Keratinocyte (primary cell): Measurements from ENCODE around the gene SLC9C2. TPM values are rescaled to one million over a fixed set of nuclear protein-coding genes. Genes with fewer than 3 reads are reported as not detected.

ENCODE experiments used
- DNase-seq: peaks from one replicate; pipeline ENCODE4 v3.0.0-alpha.2; 2011; ENCODE audit warnings: low read depth, missing footprints, low spot score
- FAIRE-seq: peaks from 2 replicates; lab custom pipeline; 2011; peaks lifted over from hg19 to GRCh38; lab: Jason Lieb, UNC
- H2AFZ ChIP-seq: 2 replicates; pipeline ENCODE4 v1.6.0; 2012; ENCODE audit warnings: low read length, control low read depth, inconsistent platforms; ENCODE audit not compliant: control insufficient read depth
- H3K27ac ChIP-seq: 2 replicates; pipeline ENCODE4 v1.5.1; 2011; ENCODE audit warnings: low read length; ENCODE audit not compliant: control insufficient read depth, insufficient read depth
- H3K27me3 ChIP-seq: 3 replicates; pipeline ENCODE4 v1.6.0; 2011; ENCODE audit warnings: low read length; ENCODE audit not compliant: control insufficient read depth, insufficient read depth; ENCODE audit errors: extremely low read depth
- H3K36me3 ChIP-seq, 2 experiments: 2 replicates in 1 of 2; 3 replicates in 1 of 2; pipeline ENCODE4 v1.5.1; 2011; ENCODE audit warnings: low read length in 2 of 2, mild to moderate bottlenecking in 1 of 2; ENCODE audit not compliant: control insufficient read depth in 2 of 2, insufficient read depth in 2 of 2; ENCODE audit errors: extremely low read depth in 1 of 2
- H3K4me1 ChIP-seq: 3 replicates; pipeline ENCODE4 v1.5.1; 2011; ENCODE audit warnings: low read length; ENCODE audit not compliant: control insufficient read depth, insufficient read depth; ENCODE audit errors: extremely low read depth
- H3K4me2 ChIP-seq: 3 replicates; pipeline ENCODE4 v1.6.0; 2011; ENCODE audit warnings: low read depth, low read length; ENCODE audit not compliant: control insufficient read depth, insufficient read depth; ENCODE audit errors: extremely low read depth
- H3K4me3 ChIP-seq, 3 experiments: fragments of 200-600 bp in 1 of 3; sonication (generic) in 1 of 3; 2 replicates in 2 of 3; 3 replicates in 1 of 3; pipeline ENCODE4 v1.5.1; 2011 to 2016; ENCODE audit warnings: low read length in 3 of 3, mild to moderate bottlenecking in 3 of 3, control low read depth in 2 of 3, inconsistent platforms in 1 of 3, low read depth in 1 of 3, mixed read lengths in 1 of 3, mixed run types in 1 of 3, moderate library complexity in 1 of 3; ENCODE audit not compliant: control insufficient read depth in 2 of 3, insufficient read depth in 2 of 3; ENCODE audit errors: extremely low read depth in 1 of 3
- H3K79me2 ChIP-seq: 2 replicates; pipeline ENCODE4 v1.6.0; 2012; ENCODE audit warnings: low read length; ENCODE audit not compliant: control insufficient read depth, insufficient read depth
- H3K9ac ChIP-seq: 3 replicates; pipeline ENCODE4 v1.6.0; 2011; ENCODE audit warnings: low read length; ENCODE audit not compliant: control insufficient read depth, insufficient read depth; ENCODE audit errors: extremely low read depth
- H3K9me1 ChIP-seq: 3 replicates; pipeline ENCODE4 v1.6.0; 2011; ENCODE audit warnings: low read length; ENCODE audit not compliant: control insufficient read depth, insufficient read depth; ENCODE audit errors: extremely low read depth
- H3K9me3 ChIP-seq: 2 replicates; pipeline ENCODE4 v1.5.1; 2012; ENCODE audit warnings: low read depth, low read length; ENCODE audit not compliant: control insufficient read depth
- H4K20me1 ChIP-seq: 3 replicates; pipeline ENCODE4 v1.6.0; 2011; ENCODE audit warnings: low read length; ENCODE audit not compliant: control insufficient read depth, insufficient read depth; ENCODE audit errors: extremely low read depth
- EZH2 ChIP-seq: IDR thresholded peaks from one replicate; pipeline ENCODE4 v1.6.1; 2012; ENCODE audit warnings: inconsistent platforms, mild to moderate bottlenecking, low read length, moderate library complexity
- dilution Hi-C: fragments of 300-500 bp; cut with MboI; formaldehyde crosslinking; loops from one replicate; pipeline ENCODE4 v1.7.0; 2020; ENCODE audit warnings: low sequenced_read_pairs; ENCODE audit not compliant: extremely low pct_ligation_motif_present
- polyA plus RNA-seq, 5 experiments: library from polyadenylated mRNA; depleted of rRNA in 3 of 5; stranded (reverse) in 3 of 5; stranded (forward) in 1 of 5; unstranded in 1 of 5; fragments of >200 nt; gene quantifications; 1 replicate in 1 of 5; 2 replicates in 3 of 5; 3 replicates in 1 of 5; pipeline versions ENCODE4 v1.2.1 to v1.2.3, GENCODE V29; 2011 to 2012; ENCODE audit warnings: missing spikeins in 2 of 5, low read depth in 1 of 5, low replicate concordance in 1 of 5
- TF ChIP-seq, protein P1 (sequence below), 3 experiments: IDR thresholded peaks in 1 of 3; conservative IDR thresholded peaks in 1 of 3; optimal IDR thresholded peaks in 1 of 3; 2 replicates in 2 of 3; 3 replicates in 1 of 3; pipeline versions ENCODE3 to v1.5.1; 2011; ENCODE audit warnings: low read length in 3 of 3, mild to moderate bottlenecking in 3 of 3, moderate library complexity in 2 of 3, control low read depth in 1 of 3, inconsistent platforms in 1 of 3; ENCODE audit not compliant: insufficient read depth in 2 of 3; ENCODE audit errors: extremely low read depth in 1 of 3

SLC9C2 gene
- polyA plus RNA-seq, 1 donor (not counting 4 experiments of a cell fraction or from before 2014, with no cell fraction given) = not detected

DNA sequence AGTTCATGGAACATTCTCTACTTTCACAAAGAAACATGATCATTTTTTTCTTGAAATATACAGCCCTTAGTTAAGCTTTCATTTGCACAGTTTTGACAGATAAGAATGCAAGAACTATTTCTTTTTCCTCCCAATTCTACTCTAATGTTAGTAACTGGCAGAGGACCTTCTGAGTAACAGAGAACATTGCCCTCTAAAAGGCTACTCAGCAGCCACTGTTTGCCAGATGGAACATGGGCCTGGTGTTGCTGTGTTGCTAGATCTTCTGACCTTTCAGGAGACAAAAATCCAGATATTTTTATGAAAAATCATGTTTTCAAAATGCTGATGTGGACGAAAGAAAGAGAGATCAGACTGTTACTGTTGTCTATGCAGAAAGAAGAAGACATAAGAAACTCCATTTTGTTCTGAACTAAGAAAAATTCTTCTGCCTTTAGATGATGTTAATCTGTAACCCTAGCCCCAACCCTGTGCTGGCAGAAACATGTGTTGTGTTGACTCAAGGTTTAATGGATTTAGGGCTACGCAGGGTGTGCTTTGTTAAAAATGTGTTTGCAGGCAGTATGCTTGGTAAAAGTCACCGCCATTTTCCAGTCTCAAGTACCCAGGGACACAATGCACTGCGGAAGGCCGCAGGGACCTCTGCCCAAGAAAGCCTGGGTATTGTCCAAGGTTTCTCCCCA is 128.6 kb downstream of the SLC9C2 start:
- H3K4me2 ChIP-seq = no peak overlapping the region
- peaks cover 21% of the 10 kb centered on the region for H3K79me2 ChIP-seq
- no peaks in the 10 kb centered on the region for H3K27me3 ChIP-seq
- H3K27ac ChIP-seq = no peak overlapping the region
- H3K9me1 ChIP-seq = no peaks in the 10 kb centered on the region
- dilution Hi-C loops = no loop called here
- TF ChIP-seq, protein P1, sequence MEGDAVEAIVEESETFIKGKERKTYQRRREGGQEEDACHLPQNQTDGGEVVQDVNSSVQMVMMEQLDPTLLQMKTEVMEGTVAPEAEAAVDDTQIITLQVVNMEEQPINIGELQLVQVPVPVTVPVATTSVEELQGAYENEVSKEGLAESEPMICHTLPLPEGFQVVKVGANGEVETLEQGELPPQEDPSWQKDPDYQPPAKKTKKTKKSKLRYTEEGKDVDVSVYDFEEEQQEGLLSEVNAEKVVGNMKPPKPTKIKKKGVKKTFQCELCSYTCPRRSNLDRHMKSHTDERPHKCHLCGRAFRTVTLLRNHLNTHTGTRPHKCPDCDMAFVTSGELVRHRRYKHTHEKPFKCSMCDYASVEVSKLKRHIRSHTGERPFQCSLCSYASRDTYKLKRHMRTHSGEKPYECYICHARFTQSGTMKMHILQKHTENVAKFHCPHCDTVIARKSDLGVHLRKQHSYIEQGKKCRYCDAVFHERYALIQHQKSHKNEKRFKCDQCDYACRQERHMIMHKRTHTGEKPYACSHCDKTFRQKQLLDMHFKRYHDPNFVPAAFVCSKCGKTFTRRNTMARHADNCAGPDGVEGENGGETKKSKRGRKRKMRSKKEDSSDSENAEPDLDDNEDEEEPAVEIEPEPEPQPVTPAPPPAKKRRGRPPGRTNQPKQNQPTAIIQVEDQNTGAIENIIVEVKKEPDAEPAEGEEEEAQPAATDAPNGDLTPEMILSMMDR (optimal IDR thresholded peaks at IDR 0.05 in 1 of 3, IDR thresholded peaks at IDR 0.05 in 1 of 3, conservative IDR thresholded peaks at IDR 0.05 in 1 of 3; ENCODE audit: extremely low read depth in 1 of 3, insufficient read depth in 2 of 3, low read length in 3 of 3) = no peak
- no peak for TF ChIP-seq EZH2
- no peaks in the 10 kb centered on the region for H4K20me1 ChIP-seq
- no peak overlapping the region for H3K9ac ChIP-seq
- DNase-seq (no peak), FAIRE-seq (no peak)
- no peak overlapping the region for H3K4me3 ChIP-seq
- H2AFZ ChIP-seq = no peak overlapping the region
- peaks cover 34% of the 10 kb centered on the region for H3K4me1 ChIP-seq
- H3K36me3 ChIP-seq = no peaks in the 10 kb centered on the region
- H3K9me3 ChIP-seq = peaks cover 5% of the 10 kb centered on the region

DNA sequence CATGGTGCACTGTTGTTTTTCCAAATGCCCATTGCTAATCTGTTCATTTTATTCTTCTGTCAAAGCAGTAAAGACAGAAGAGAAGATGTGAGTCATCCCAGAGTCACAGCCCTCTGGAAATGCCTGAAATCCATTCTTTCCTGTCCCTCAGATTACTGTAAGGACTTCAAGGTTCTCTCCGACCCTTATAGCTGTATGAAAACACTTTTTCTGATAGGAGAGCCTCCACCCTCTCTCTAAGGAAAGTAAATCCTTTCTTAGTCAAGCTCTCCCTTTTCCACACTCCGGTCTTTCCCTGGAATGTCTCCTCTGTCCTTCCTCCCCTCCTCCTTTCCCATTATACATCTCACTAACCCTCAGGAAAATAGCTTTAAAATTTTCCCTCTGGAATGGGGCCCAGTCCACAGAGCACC is 129.3 kb downstream of the SLC9C2 start:
- peak overlapping the region; percentile 52 for H2AFZ ChIP-seq
- H3K79me2 ChIP-seq = peaks cover 14% of the 10 kb centered on the region
- dilution Hi-C loops = no loop called here
- H3K9me3 ChIP-seq = peaks cover 5% of the 10 kb centered on the region
- H3K27me3 ChIP-seq = no peaks in the 10 kb centered on the region
- H4K20me1 ChIP-seq = no peaks in the 10 kb centered on the region
- H3K9me1 ChIP-seq = no peaks in the 10 kb centered on the region
- no peak for TF ChIP-seq EZH2
- TF ChIP-seq, protein P1 (optimal IDR thresholded peaks at IDR 0.05 in 1 of 3, IDR thresholded peaks at IDR 0.05 in 1 of 3, conservative IDR thresholded peaks at IDR 0.05 in 1 of 3; ENCODE audit: extremely low read depth in 1 of 3, insufficient read depth in 2 of 3, low read length in 3 of 3) = no peak
- FAIRE-seq = no peak
- peak overlapping the region; percentile 34 for H3K27ac ChIP-seq
- peaks cover 28% of the 10 kb centered on the region for H3K4me1 ChIP-seq
- H3K4me2 ChIP-seq = peak overlapping the region; percentile 26
- no peak overlapping the region for H3K9ac ChIP-seq
- no peak for DNase-seq
- no peak overlapping the region for H3K4me3 ChIP-seq
- no peaks in the 10 kb centered on the region for H3K36me3 ChIP-seq
